Stomach (tissue), 4 donors: ENCODE measurements around the gene SFN.

Source experiments
- POLR2A ChIP-seq, 4 donors: fragments of 450-650 bp; IDR thresholded peaks; one replicate each; pipeline ENCODE4 v1.6.1; 2016; ENCODE audit warnings: antibody characterized with exemption in 4 of 4, control low read depth in 2 of 4, mild to moderate bottlenecking in 1 of 4, moderate library complexity in 1 of 4
- POLR2AphosphoS5 ChIP-seq, 3 donors: sonication (generic); formaldehyde crosslinking; IDR thresholded peaks; one replicate each; pipeline ENCODE4 v1.6.1; 2016; ENCODE audit warnings: antibody characterized with exemption in 3 of 3

GRCh38 chr1:26879793-26880192 is 16.8 kb downstream of the SFN start:
- no peak for TF ChIP-seq POLR2AphosphoS5 (IDR thresholded peaks at IDR 0.05)
- TF ChIP-seq POLR2A (IDR thresholded peaks at IDR 0.05): no peak
